Skin epidermis (tissue), 12 donors: Measurements from ENCODE around the gene PDE6D.
"Not testable (repeated sequence)": the region's sequence is repeated elsewhere in the genome, so short reads cannot be mapped to it uniquely, and the experiment has no call there.

Experiments
- H3K27ac ChIP-seq, 21 experiments: fragments of 200-600 bp; sonication (generic) in 11 of 21; one replicate each; pipeline ENCODE4 v1.5.0; 2020; ENCODE audit warnings: mild to moderate bottlenecking in 3 of 21, inconsistent platforms in 2 of 21, moderate library complexity in 2 of 21
- H3K4me3 ChIP-seq, 7 experiments: fragments of 200-600 bp; sonication (generic) in 2 of 7; one replicate each; pipeline ENCODE4 v1.5.0; 2020; ENCODE audit warnings: inconsistent platforms in 2 of 7, mild to moderate bottlenecking in 2 of 7, moderate library complexity in 1 of 7

The PDE6D gene

GRCh38 chr2:231780123-231780908, 766 bp downstream of the PDE6D start:
- peak overlapping the region; percentile 68 to 97 (median 94) for H3K4me3 ChIP-seq
- H3K27ac ChIP-seq: peak overlapping the region in 20 of 21 experiments; percentile 67 to 91 (median 82)

GRCh38 chr2:231769170-231770136, 11.6 kb downstream of the PDE6D start:
- no peak overlapping the region for H3K4me3 ChIP-seq
- no peak overlapping the region for H3K27ac ChIP-seq

- no peak overlapping the region for H3K4me3 ChIP-seq
- H3K27ac ChIP-seq: no peak overlapping the region
Measured at GRCh38 chr2:231765496-231765929, 15.6 kb downstream of the PDE6D start.

- Histone ChIP-seq H3K4me3 (no peak overlapping the region), H3K27ac (no peak overlapping the region)
Measured at GRCh38 chr2:231764760-231765159, 16.3 kb downstream of the PDE6D start.

- Histone ChIP-seq H3K4me3 (no peak overlapping the region), H3K27ac (no peak overlapping the region)
Measured at GRCh38 chr2:231764124-231764523, 17.0 kb downstream of the PDE6D start.

- H3K4me3 ChIP-seq: no peak overlapping the region
- H3K27ac ChIP-seq: no peak overlapping the region
Measured at GRCh38 chr2:231761735-231762134, 19.3 kb downstream of the PDE6D start.

- H3K27ac ChIP-seq: no peak overlapping the region
- no peak overlapping the region for H3K4me3 ChIP-seq
Measured at GRCh38 chr2:231752061-231752460, 29.0 kb downstream of the PDE6D start.

GRCh38 chr2:231751042-231751815, 29.9 kb downstream of the PDE6D start:
- no peak overlapping the region for H3K27ac ChIP-seq
- H3K4me3 ChIP-seq: no peak overlapping the region

- H3K27ac ChIP-seq, H3K4me3 ChIP-seq: not testable (repeated sequence)
Measured at GRCh38 chr2:231749016-231749415, 32.1 kb downstream of the PDE6D start.

GRCh38 chr2:231748153-231748896, 32.8 kb downstream of the PDE6D start:
- H3K4me3 ChIP-seq, H3K27ac ChIP-seq: not testable (repeated sequence)

- no peak overlapping the region for H3K27ac ChIP-seq
Measured at GRCh38 chr2:231745303-231746038, 35.6 kb downstream of the PDE6D start.

GRCh38 chr2:231743376-231744116, 37.5 kb downstream of the PDE6D start:
- Histone ChIP-seq H3K27ac (no peak overlapping the region), H3K4me3 (no peak overlapping the region)

More at GRCh38 chr2:231745303-231746038, 35.6 kb downstream of the PDE6D start:
- H3K4me3 ChIP-seq: no peak overlapping the region

- H3K4me3 ChIP-seq: no peak overlapping the region
- H3K27ac ChIP-seq: no peak overlapping the region
Measured at GRCh38 chr2:231737761-231738160, 43.3 kb downstream of the PDE6D start.

- H3K27ac ChIP-seq: no peak overlapping the region
- no peak overlapping the region for H3K4me3 ChIP-seq
Measured at GRCh38 chr2:231732604-231733003, 48.5 kb downstream of the PDE6D start.

- no peak overlapping the region for H3K4me3 ChIP-seq
Measured at GRCh38 chr2:231727621-231728020, 53.5 kb downstream of the PDE6D start.

GRCh38 chr2:231726276-231726675, 54.8 kb downstream of the PDE6D start:
- no peak overlapping the region for H3K4me3 ChIP-seq
- H3K27ac ChIP-seq: no peak overlapping the region

More at GRCh38 chr2:231727621-231728020, 53.5 kb downstream of the PDE6D start:
- no peak overlapping the region for H3K27ac ChIP-seq

- Histone ChIP-seq H3K4me3 (no peak overlapping the region), H3K27ac (no peak overlapping the region)
Measured at GRCh38 chr2:231725476-231725875, 55.6 kb downstream of the PDE6D start.
